ENCODE data around the gene HERC4.

Gene HERC4

DNA sequence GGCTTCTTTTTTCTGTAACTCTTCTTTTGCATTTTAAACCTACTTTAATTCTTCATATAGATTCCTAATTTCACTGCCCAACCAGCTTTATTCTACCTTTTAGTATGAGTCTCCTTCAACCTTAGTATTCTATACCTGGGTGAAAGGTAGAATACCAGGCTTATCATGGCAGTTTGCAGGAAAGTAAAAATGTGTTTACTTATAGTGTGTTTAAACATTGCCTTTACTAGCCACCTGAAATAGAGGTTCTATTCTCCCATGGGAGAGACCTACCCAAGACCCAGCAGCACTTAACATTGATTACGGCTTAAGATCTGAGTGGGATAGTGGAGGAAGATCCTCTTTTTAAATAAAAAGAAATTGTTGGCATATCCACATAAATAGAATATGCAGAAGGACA lies 32.6 kb upstream of the HERC4 start:
- Histone ChIP-seq H3K36me3 (ENCODE audit: control insufficient read depth in 1 of 2, insufficient read depth in 2 of 2, low read length in 2 of 2) (no peaks in the 10 kb centered on the region), H3K4me3 (ENCODE audit: low read depth in 1 of 2, low read length in 2 of 2) (no peak overlapping the region), H3K4me1 (ENCODE audit: control insufficient read depth in 1 of 2, insufficient read depth in 2 of 2, low read length in 2 of 2) (peaks cover 4% of the 10 kb centered on the region in 2 donors), H3K27ac (ENCODE audit: low read length) (no peak overlapping the region), H3K9me3 (ENCODE audit: control insufficient read depth in 1 of 2, low read length in 2 of 2) (no peaks in the 10 kb centered on the region), H3K27me3 (ENCODE audit: low read depth, low read length) (no peaks in the 10 kb centered on the region)

DNA sequence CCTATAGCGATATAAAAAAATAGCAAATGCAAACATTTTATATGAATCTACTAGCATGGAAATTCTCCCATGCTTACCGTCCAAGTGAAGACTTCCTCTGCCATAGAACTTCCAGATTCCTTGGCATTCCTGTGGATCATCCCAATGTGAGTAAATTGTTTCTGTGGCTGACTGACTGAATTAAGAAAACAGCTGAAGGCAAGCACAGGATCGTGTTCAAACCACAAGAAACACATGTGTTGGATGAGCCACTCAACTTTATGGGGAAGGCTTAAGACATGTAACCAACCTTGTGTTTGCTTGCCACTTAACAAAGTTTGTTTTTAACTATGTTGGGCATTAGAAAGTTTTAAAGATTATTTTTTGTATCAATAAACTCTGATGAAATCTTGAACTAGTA lies 31.6 kb upstream of the HERC4 start:
- Histone ChIP-seq H3K27ac (ENCODE audit: low read length) (no peak overlapping the region), H3K4me3 (ENCODE audit: low read depth in 1 of 2, low read length in 2 of 2) (no peak overlapping the region), H3K4me1 (ENCODE audit: control insufficient read depth in 1 of 2, insufficient read depth in 2 of 2, low read length in 2 of 2) (peaks cover 4% of the 10 kb centered on the region in 2 donors)

DNA sequence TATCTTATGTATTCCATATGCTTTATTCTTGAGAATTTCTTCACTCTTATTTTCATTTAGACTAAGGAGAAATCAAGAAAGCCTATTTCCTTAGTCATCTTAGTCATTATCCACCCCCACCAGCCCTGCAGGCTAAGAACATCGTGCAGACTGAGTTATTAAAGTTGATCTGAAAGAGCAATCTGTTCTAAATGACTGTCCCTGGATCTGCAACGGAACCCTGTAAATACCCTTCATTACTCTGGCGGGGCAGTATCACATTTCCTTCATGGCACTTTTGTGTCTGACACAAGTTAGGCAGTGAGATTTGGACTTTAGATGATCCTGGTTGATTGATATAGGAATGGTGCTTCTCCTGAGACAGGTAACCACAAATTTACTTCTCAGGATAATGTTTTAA lies 30.7 kb upstream of the HERC4 start:
- H3K27me3 ChIP-seq (ENCODE audit: low read depth, low read length): no peaks in the 10 kb centered on the region
- no peaks in the 10 kb centered on the region for H3K9me3 ChIP-seq (ENCODE audit: control insufficient read depth in 1 of 2, low read length in 2 of 2)
- no peak overlapping the region for H3K27ac ChIP-seq (ENCODE audit: low read length)
- no peaks in the 10 kb centered on the region for H3K36me3 ChIP-seq (ENCODE audit: control insufficient read depth in 1 of 2, insufficient read depth in 2 of 2, low read length in 2 of 2)
- H3K4me3 ChIP-seq (ENCODE audit: low read depth in 1 of 2, low read length in 2 of 2): no peak overlapping the region
- peaks cover 4% of the 10 kb centered on the region in 2 donors for H3K4me1 ChIP-seq (ENCODE audit: control insufficient read depth in 1 of 2, insufficient read depth in 2 of 2, low read length in 2 of 2)

More for the DNA sequence above, 31.6 kb upstream of the HERC4 start:
- Histone ChIP-seq H3K27me3 (ENCODE audit: low read depth, low read length) (no peaks in the 10 kb centered on the region), H3K9me3 (ENCODE audit: control insufficient read depth in 1 of 2, low read length in 2 of 2) (no peaks in the 10 kb centered on the region), H3K36me3 (ENCODE audit: control insufficient read depth in 1 of 2, insufficient read depth in 2 of 2, low read length in 2 of 2) (no peaks in the 10 kb centered on the region)

DNA sequence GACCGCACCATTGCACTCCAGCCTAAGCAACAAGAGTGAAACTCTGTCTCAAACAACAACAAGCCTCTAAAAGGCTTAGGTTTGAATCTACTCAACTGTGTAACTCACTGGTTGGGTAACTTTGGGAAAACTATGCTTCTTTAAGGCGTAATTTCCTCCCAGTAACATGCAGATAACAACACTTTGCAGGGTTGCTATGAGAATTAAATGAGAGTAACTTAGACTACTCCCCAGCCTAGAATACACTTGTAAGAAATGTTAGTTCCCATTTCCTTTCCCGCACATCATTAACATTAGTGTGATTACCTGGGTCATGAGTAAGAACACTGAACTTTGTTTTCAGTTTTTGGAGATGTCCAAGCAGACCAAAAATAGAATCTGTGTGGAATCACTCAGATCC lies 28.8 kb upstream of the HERC4 start:
- H3K4me3 ChIP-seq (ENCODE audit: low read depth in 1 of 2, low read length in 2 of 2): no peak overlapping the region
- H3K4me1 ChIP-seq (ENCODE audit: control insufficient read depth in 1 of 2, insufficient read depth in 2 of 2, low read length in 2 of 2): no peaks in the 10 kb centered on the region
- H3K27me3 ChIP-seq (ENCODE audit: low read depth, low read length): no peaks in the 10 kb centered on the region
- no peaks in the 10 kb centered on the region for H3K36me3 ChIP-seq (ENCODE audit: control insufficient read depth in 1 of 2, insufficient read depth in 2 of 2, low read length in 2 of 2)
- no peak overlapping the region for H3K27ac ChIP-seq (ENCODE audit: low read length)
- H3K9me3 ChIP-seq (ENCODE audit: control insufficient read depth in 1 of 2, low read length in 2 of 2): no peaks in the 10 kb centered on the region

DNA sequence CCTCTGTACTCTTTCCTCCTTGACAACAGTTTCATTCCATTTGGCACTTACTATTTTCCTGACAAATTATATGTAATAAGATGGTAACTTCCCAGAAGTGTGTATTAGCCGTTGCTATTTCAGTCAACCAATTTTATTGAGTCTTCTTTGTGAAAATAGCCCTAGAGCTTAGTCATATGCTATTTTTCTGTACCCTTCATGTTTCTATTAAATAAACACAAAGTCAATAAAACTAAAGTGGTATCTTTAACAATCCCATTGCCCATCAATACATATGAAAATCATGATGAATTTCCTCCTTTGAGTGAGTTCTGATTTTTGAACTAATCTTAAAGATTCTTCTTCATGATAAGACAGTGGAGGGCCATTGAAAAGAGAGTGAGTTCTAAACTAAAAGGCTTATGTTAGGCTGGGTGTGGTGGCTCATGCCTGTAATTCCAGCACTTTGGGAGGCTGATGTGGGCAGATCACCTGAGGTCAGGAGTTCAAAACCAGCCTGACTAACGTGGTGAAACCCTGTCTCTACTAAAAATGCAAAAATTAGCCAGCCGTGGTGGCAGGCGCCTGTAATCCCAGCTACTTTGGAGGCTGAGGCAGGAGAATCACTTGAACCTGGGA lies 28.3 kb upstream of the HERC4 start:
- H3K27ac ChIP-seq (ENCODE audit: low read length): no peak overlapping the region
- H3K9me3 ChIP-seq (ENCODE audit: control insufficient read depth in 1 of 2, low read length in 2 of 2): no peaks in the 10 kb centered on the region

DNA sequence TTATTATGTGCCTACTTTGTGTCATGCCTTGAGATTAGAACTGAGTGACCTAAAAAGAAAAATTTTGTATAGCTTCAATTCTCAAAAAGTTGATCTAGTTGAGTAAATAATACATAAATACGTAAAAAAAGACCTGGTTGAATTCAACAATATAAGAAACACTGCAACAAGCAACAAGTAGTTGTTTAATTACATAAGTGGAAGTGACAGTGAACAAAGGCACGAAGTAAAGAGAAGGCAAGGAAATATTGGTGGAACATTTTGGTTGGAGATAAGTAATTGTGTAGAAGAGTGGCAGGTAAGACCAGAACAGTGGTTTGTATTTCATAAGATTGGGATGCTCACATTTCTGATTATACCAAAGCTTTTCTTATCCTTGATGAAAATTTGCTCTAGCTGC lies 26.0 kb upstream of the HERC4 start:
- Histone ChIP-seq H3K4me1 (ENCODE audit: control insufficient read depth in 1 of 2, insufficient read depth in 2 of 2, low read length in 2 of 2) (no peaks in the 10 kb centered on the region), H3K36me3 (ENCODE audit: control insufficient read depth in 1 of 2, insufficient read depth in 2 of 2, low read length in 2 of 2) (no peaks in the 10 kb centered on the region), H3K4me3 (ENCODE audit: low read depth in 1 of 2, low read length in 2 of 2) (no peak overlapping the region), H3K27ac (ENCODE audit: low read length) (no peak overlapping the region), H3K27me3 (ENCODE audit: low read depth, low read length) (no peaks in the 10 kb centered on the region), H3K9me3 (ENCODE audit: control insufficient read depth in 1 of 2, low read length in 2 of 2) (no peaks in the 10 kb centered on the region)

More for the DNA sequence above, 28.3 kb upstream of the HERC4 start:
- no peaks in the 10 kb centered on the region for H3K4me1 ChIP-seq (ENCODE audit: control insufficient read depth in 1 of 2, insufficient read depth in 2 of 2, low read length in 2 of 2)
- no peaks in the 10 kb centered on the region for H3K36me3 ChIP-seq (ENCODE audit: control insufficient read depth in 1 of 2, insufficient read depth in 2 of 2, low read length in 2 of 2)
- H3K27me3 ChIP-seq (ENCODE audit: low read depth, low read length): no peaks in the 10 kb centered on the region
- no peak overlapping the region for H3K4me3 ChIP-seq (ENCODE audit: low read depth in 1 of 2, low read length in 2 of 2)

DNA sequence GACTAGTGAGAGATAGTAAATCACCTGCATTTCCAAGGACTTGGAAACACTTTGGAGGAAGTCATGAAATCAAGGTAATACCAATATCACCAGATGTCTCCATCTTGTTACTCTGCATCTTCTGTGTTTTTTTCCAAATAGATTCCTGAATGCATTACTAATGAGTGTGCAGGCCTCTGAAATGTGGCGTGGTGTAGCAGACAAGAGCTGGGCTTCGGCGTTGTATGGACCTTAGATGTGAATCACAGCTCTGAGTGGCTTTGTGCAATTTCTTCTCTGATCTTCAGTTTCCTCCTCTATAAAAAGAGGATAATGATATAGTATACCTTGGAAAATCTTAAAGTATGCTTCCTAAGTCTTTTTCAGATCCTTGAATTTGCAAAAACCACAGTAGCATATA lies 24.7 kb upstream of the HERC4 start:
- Histone ChIP-seq H3K4me3 (ENCODE audit: low read depth in 1 of 2, low read length in 2 of 2) (no peak overlapping the region), H3K27me3 (ENCODE audit: low read depth, low read length) (no peaks in the 10 kb centered on the region), H3K4me1 (ENCODE audit: control insufficient read depth in 1 of 2, insufficient read depth in 2 of 2, low read length in 2 of 2) (no peaks in the 10 kb centered on the region), H3K9me3 (ENCODE audit: control insufficient read depth in 1 of 2, low read length in 2 of 2) (no peaks in the 10 kb centered on the region), H3K27ac (ENCODE audit: low read length) (no peak overlapping the region), H3K36me3 (ENCODE audit: control insufficient read depth in 1 of 2, insufficient read depth in 2 of 2, low read length in 2 of 2) (no peaks in the 10 kb centered on the region)

DNA sequence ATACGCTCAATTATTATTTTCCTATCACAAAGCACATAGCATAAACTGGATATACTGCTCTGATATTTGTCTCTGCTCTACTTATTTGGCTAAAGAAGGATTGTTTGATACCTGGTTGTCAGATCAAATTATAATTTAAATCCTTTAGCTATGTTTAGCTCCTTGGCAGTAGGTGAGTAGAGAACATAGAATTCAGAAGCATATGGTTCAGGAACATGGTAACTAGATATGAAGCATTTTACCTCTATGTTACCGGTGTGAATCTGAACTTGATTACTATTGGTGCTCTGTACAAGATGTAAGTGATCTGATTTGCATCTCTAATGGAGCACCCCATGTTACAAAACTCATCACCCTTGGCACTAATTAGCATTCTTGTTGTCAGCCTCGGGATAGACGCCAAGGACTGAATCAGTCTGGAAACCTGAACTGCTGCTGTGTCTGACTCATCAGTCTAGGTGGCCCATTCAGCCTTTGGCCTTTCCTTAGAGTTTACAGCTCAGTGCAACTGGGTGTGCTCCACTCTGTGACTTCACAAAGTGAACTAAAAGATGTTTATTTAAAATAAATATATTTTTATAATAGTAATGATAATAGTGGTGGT lies 21.9 kb upstream of the HERC4 start:
- Histone ChIP-seq H3K27ac (ENCODE audit: low read length) (no peak overlapping the region), H3K9me3 (ENCODE audit: control insufficient read depth in 1 of 2, low read length in 2 of 2) (no peaks in the 10 kb centered on the region), H3K27me3 (ENCODE audit: low read depth, low read length) (no peaks in the 10 kb centered on the region), H3K4me3 (ENCODE audit: low read depth in 1 of 2, low read length in 2 of 2) (no peak overlapping the region), H3K36me3 (ENCODE audit: control insufficient read depth in 1 of 2, insufficient read depth in 2 of 2, low read length in 2 of 2) (no peaks in the 10 kb centered on the region), H3K4me1 (ENCODE audit: control insufficient read depth in 1 of 2, insufficient read depth in 2 of 2, low read length in 2 of 2) (no peaks in the 10 kb centered on the region)

DNA sequence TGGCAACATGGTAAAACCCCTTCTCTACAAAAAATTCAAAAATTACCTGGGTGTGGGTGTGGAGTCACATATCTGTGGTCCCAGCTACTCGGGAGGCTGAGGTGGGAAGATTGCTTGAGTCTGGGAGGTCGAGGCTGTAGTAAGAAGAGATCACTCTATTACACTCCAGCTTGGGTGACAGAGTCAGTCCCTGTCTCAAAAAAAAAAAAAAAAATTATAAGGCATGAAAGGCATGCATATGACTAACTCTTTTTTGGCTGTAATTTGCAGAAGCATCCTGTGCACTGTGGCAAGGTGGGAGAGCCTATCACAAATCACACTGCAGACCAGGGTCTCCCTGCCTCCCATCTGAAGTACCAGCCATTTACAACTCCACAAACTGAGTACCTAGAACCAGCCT lies 20.1 kb upstream of the HERC4 start:
- H3K27ac ChIP-seq (ENCODE audit: low read length): no peak overlapping the region
- no peaks in the 10 kb centered on the region for H3K36me3 ChIP-seq (ENCODE audit: control insufficient read depth in 1 of 2, insufficient read depth in 2 of 2, low read length in 2 of 2)
- H3K9me3 ChIP-seq (ENCODE audit: control insufficient read depth in 1 of 2, low read length in 2 of 2): no peaks in the 10 kb centered on the region
- no peak overlapping the region for H3K4me3 ChIP-seq (ENCODE audit: low read depth in 1 of 2, low read length in 2 of 2)
- no peaks in the 10 kb centered on the region for H3K4me1 ChIP-seq (ENCODE audit: control insufficient read depth in 1 of 2, insufficient read depth in 2 of 2, low read length in 2 of 2)
- H3K27me3 ChIP-seq (ENCODE audit: low read depth, low read length): no peaks in the 10 kb centered on the region

DNA sequence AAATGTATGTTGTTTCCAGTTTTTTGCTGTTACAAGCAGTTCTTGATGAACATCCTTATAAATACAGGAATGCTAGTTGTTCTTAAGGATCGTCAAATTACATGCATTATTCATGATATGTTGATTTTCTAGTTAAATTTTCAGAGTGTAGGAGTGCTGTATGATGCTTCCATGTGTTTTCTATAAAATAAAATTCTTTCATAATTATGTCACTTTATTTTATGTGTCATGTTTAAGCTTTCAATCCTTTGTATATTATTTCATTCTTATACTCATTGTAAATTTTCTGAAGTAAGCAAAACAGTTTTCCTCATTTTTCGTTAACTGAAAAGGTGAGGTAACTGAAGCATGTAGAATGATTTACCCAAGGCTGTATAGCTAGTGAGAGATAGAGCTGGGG lies 17.4 kb upstream of the HERC4 start:
- no peaks in the 10 kb centered on the region for H3K36me3 ChIP-seq (ENCODE audit: control insufficient read depth in 1 of 2, insufficient read depth in 2 of 2, low read length in 2 of 2)
- H3K4me1 ChIP-seq (ENCODE audit: control insufficient read depth in 1 of 2, insufficient read depth in 2 of 2, low read length in 2 of 2): no peaks in the 10 kb centered on the region
- H3K9me3 ChIP-seq (ENCODE audit: control insufficient read depth in 1 of 2, low read length in 2 of 2): no peaks in the 10 kb centered on the region
- no peak overlapping the region for H3K27ac ChIP-seq (ENCODE audit: low read length)
- no peaks in the 10 kb centered on the region for H3K27me3 ChIP-seq (ENCODE audit: low read depth, low read length)
- H3K4me3 ChIP-seq (ENCODE audit: low read depth in 1 of 2, low read length in 2 of 2): no peak overlapping the region

DNA sequence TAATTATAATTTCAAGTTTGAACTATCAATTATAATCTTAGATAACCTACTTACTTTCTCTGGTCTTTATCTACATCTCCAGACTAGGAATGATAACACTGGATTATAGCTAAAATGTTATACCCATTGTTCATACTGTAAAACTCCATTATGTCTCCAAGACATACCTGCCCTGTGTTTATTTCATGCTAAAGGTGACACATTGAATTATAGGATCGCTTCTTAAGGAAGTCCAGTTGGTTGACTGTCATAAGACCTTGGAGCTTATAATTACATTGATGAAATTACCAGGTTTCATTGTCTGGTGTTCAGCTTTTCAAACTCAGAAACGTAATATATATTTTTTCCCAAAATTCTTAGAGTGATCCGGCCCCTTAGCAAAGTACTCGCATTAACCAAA lies 15.5 kb upstream of the HERC4 start:
- Histone ChIP-seq H3K27ac (ENCODE audit: low read length) (no peak overlapping the region), H3K36me3 (ENCODE audit: control insufficient read depth in 1 of 2, insufficient read depth in 2 of 2, low read length in 2 of 2) (no peaks in the 10 kb centered on the region), H3K4me3 (ENCODE audit: low read depth in 1 of 2, low read length in 2 of 2) (no peak overlapping the region), H3K9me3 (ENCODE audit: control insufficient read depth in 1 of 2, low read length in 2 of 2) (no peaks in the 10 kb centered on the region), H3K27me3 (ENCODE audit: low read depth, low read length) (no peaks in the 10 kb centered on the region), H3K4me1 (ENCODE audit: control insufficient read depth in 1 of 2, insufficient read depth in 2 of 2, low read length in 2 of 2) (no peaks in the 10 kb centered on the region)

DNA sequence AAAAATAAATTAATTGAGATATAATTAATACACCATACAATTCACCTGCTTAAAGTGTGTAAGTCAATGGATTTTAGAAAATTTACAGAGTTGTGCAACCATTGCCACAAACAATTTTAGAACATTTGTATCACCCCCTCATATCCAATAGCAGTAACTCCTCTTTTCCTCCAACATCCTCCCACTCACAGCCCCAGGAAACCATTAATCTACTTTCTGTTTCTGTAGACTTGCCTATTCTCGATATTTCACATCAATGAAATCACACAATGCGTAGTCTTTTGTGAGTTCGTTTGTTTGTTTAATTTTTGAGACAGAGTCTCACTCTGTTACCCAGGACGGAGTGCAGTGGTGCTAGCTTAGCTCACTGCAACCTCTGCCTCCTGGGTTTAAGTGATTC lies 13.7 kb upstream of the HERC4 start:
- Histone ChIP-seq H3K4me3 (ENCODE audit: low read depth in 1 of 2, low read length in 2 of 2) (no peak overlapping the region), H3K9me3 (ENCODE audit: control insufficient read depth in 1 of 2, low read length in 2 of 2) (no peaks in the 10 kb centered on the region), H3K27ac (ENCODE audit: low read length) (no peak overlapping the region), H3K4me1 (ENCODE audit: control insufficient read depth in 1 of 2, insufficient read depth in 2 of 2, low read length in 2 of 2) (no peaks in the 10 kb centered on the region), H3K27me3 (ENCODE audit: low read depth, low read length) (no peaks in the 10 kb centered on the region), H3K36me3 (ENCODE audit: control insufficient read depth in 1 of 2, insufficient read depth in 2 of 2, low read length in 2 of 2) (no peaks in the 10 kb centered on the region)
